H9 (cell line): ENCODE results near the gene MPP7. TPM values are rescaled to one million over a fixed set of nuclear protein-coding genes. Genes with fewer than 3 reads are reported as not detected.

Source experiments
- DNase-seq: peaks from one replicate; pipeline ENCODE4 v3.0.0-alpha.2; 2017
- H2AFZ ChIP-seq: one replicate; pipeline ENCODE4 v1.6.1; 2013; ENCODE audit warnings: mild to moderate bottlenecking, low read length, control low read depth, moderate library complexity
- H2AK5ac ChIP-seq: 2 replicates; pipeline ENCODE4 v1.6.1; 2013; ENCODE audit warnings: low read length, control low read depth, mixed read lengths; ENCODE audit not compliant: insufficient read length
- H2BK120ac ChIP-seq: one replicate; pipeline ENCODE4 v1.6.1; 2013; ENCODE audit warnings: low read depth, mild to moderate bottlenecking, low read length, control low read depth, inconsistent platforms; ENCODE audit not compliant: poor library complexity, severe bottlenecking
- H2BK12ac ChIP-seq: 2 replicates; pipeline ENCODE4 v1.6.1; 2013; ENCODE audit warnings: low read length, control low read depth, mixed read lengths, low read depth; ENCODE audit not compliant: insufficient read length
- H2BK15ac ChIP-seq: 2 replicates; pipeline ENCODE4 v1.6.1; 2013; ENCODE audit warnings: low read depth, low read length, control low read depth
- H2BK20ac ChIP-seq: one replicate; pipeline ENCODE4 v1.6.1; 2013; ENCODE audit warnings: low read depth, mild to moderate bottlenecking, low read length, control low read depth, inconsistent platforms; ENCODE audit not compliant: poor library complexity, severe bottlenecking
- H2BK5ac ChIP-seq: 2 replicates; pipeline ENCODE4 v1.6.1; 2013; ENCODE audit warnings: low read length, control low read depth, mixed read lengths; ENCODE audit not compliant: insufficient read length
- H3K14ac ChIP-seq: 2 replicates; pipeline ENCODE4 v1.6.1; 2013; ENCODE audit warnings: low read length, control low read depth; ENCODE audit not compliant: insufficient read depth
- H3K18ac ChIP-seq: 2 replicates; pipeline ENCODE4 v1.6.1; 2013; ENCODE audit warnings: low read depth, mild to moderate bottlenecking, mixed read lengths, low read length, control low read depth; ENCODE audit not compliant: insufficient read length
- H3K23ac ChIP-seq: 2 replicates; pipeline ENCODE4 v1.6.1; 2013; ENCODE audit warnings: low read length, control low read depth, mixed read lengths, low read depth; ENCODE audit not compliant: insufficient read length
- H3K23me2 ChIP-seq: 2 replicates; pipeline ENCODE4 v1.6.1; 2013; ENCODE audit warnings: low read depth, mild to moderate bottlenecking, mixed read lengths, low read length, control low read depth; ENCODE audit not compliant: insufficient read length, poor library complexity, severe bottlenecking
- H3K27ac ChIP-seq: 2 replicates; pipeline ENCODE4 v1.5.1; 2013; ENCODE audit warnings: low read length, control low read depth, mixed read lengths, low read depth; ENCODE audit not compliant: insufficient read length
- H3K27me3 ChIP-seq: 2 replicates; pipeline ENCODE4 v1.6.1; 2013; ENCODE audit warnings: low read length, control low read depth, inconsistent platforms; ENCODE audit not compliant: insufficient read depth
- H3K4ac ChIP-seq: 2 replicates; pipeline ENCODE4 v1.6.1; 2013; ENCODE audit warnings: low read depth, mild to moderate bottlenecking, control low read depth, inconsistent platforms, low read length, moderate library complexity
- H3K4me1 ChIP-seq: 2 replicates; pipeline ENCODE4 v1.6.1; 2013; ENCODE audit warnings: low read length, control low read depth, inconsistent platforms; ENCODE audit not compliant: insufficient read depth
- H3K4me2 ChIP-seq: 2 replicates; pipeline ENCODE4 v1.6.1; 2013; ENCODE audit warnings: low read length, control low read depth, mixed read lengths; ENCODE audit not compliant: insufficient read length, insufficient read depth
- H3K56ac ChIP-seq: 2 replicates; pipeline ENCODE4 v1.6.1; 2013; ENCODE audit warnings: low read depth, mild to moderate bottlenecking, mixed read lengths, low read length, control low read depth; ENCODE audit not compliant: insufficient read length
- H3K79me1 ChIP-seq: 2 replicates; pipeline ENCODE4 v1.6.1; 2013; ENCODE audit warnings: low read depth, mild to moderate bottlenecking, moderate library complexity, low read length, control low read depth, inconsistent platforms; ENCODE audit not compliant: insufficient read depth, poor library complexity, severe bottlenecking
- H3K79me2 ChIP-seq: 2 replicates; pipeline ENCODE4 v1.6.1; 2013; ENCODE audit warnings: low read length, control low read depth, inconsistent platforms; ENCODE audit not compliant: insufficient read depth
- H3K9ac ChIP-seq: 2 replicates; pipeline ENCODE4 v1.6.1; 2013; ENCODE audit warnings: low read length, control low read depth, mixed read lengths; ENCODE audit not compliant: insufficient read length; ENCODE audit errors: extremely low read depth
- H3K9me3 ChIP-seq: one replicate; pipeline ENCODE4 v1.6.1; 2013; ENCODE audit warnings: low read depth, low read length, inconsistent platforms; ENCODE audit not compliant: control insufficient read depth
- H3T11ph ChIP-seq: one replicate; pipeline ENCODE4 v1.6.1; 2013; ENCODE audit warnings: mild to moderate bottlenecking, low read length, control low read depth, inconsistent platforms
- H4K20me1 ChIP-seq: one replicate; pipeline ENCODE4 v1.6.1; 2013; ENCODE audit not compliant: control insufficient read depth, insufficient read length, insufficient read depth
- H4K5ac ChIP-seq: 2 replicates; pipeline ENCODE4 v1.6.1; 2013; ENCODE audit warnings: low read depth, mild to moderate bottlenecking, mixed read lengths, low read length, control low read depth; ENCODE audit not compliant: insufficient read length
- H4K8ac ChIP-seq: replicated peaks from 2 replicates; pipeline ENCODE4 v1.6.1; 2013; ENCODE audit warnings: low read length, control low read depth, mixed read lengths, low read depth; ENCODE audit not compliant: insufficient read length
- H4K91ac ChIP-seq: 2 replicates; pipeline ENCODE4 v1.6.1; 2013; ENCODE audit warnings: low read depth, mild to moderate bottlenecking, moderate library complexity, mixed read lengths, low read length, control low read depth; ENCODE audit not compliant: insufficient read length
- H3K27ac Mint-ChIP-seq, 3 experiments: 2 replicates in 2 of 3; 3 replicates in 1 of 3; pipeline ENCODE4 v1.8.0; 2020 to 2021; ENCODE audit warnings: mixed read lengths in 3 of 3, mild to moderate bottlenecking in 1 of 3, moderate library complexity in 1 of 3
- H3K27me3 Mint-ChIP-seq: 2 replicates; pipeline ENCODE4 v1.8.0; 2021; ENCODE audit warnings: low read depth, mild to moderate bottlenecking, moderate library complexity, mixed read lengths
- H3K36me3 Mint-ChIP-seq, 3 experiments: 2 replicates in 2 of 3; 3 replicates in 1 of 3; pipeline ENCODE4 v1.8.0; 2020 to 2021; ENCODE audit warnings: low read depth in 3 of 3, mixed read lengths in 3 of 3; ENCODE audit not compliant: insufficient read depth in 1 of 3
- H3K4me1 Mint-ChIP-seq, 2 experiments: 2 replicates each; pipeline ENCODE4 v1.8.0; 2020; ENCODE audit warnings: mixed read lengths in 2 of 2
- H3K4me3 Mint-ChIP-seq, 2 experiments: 2 replicates in 1 of 2; 3 replicates in 1 of 2; pipeline ENCODE4 v1.8.0; 2020 to 2021; ENCODE audit warnings: mild to moderate bottlenecking in 2 of 2, mixed read lengths in 2 of 2, moderate library complexity in 1 of 2
- H3K9me3 Mint-ChIP-seq, 2 experiments: 2 replicates in 1 of 2; 3 replicates in 1 of 2; pipeline ENCODE4 v1.8.0; 2020; ENCODE audit warnings: mild to moderate bottlenecking in 2 of 2, mixed read lengths in 2 of 2, moderate library complexity in 1 of 2
- CTCF ChIP-seq: fragments of 200-600 bp; sonication (generic); conservative IDR thresholded peaks from 3 replicates; pipeline ENCODE4 v1.8.0; 2021; ENCODE audit warnings: antibody characterized with exemption, mild to moderate bottlenecking
- WGBS: extraction: QIAGEN DNeasy Blood & Tissue Kit; methylation state at CpG from one replicate; pipeline ENCODE4 v1.1.7; 2013; ENCODE audit warnings: missing lambda C conversion rate, low lambda C conversion rate, mixed read lengths; ENCODE audit not compliant: insufficient read length; ENCODE audit errors: extremely low coverage; 5-methylcytosine and 5-hydroxymethylcytosine counted together
- total RNA-seq: library from RNA; stranded (reverse); gene quantifications from 2 replicates; pipeline ENCODE4 v1.2.1, GENCODE V29; 2021

MPP7 gene
- total RNA-seq, 1 experiment from 2014 or later: 6.9 TPM

GRCh38 chr10:28293236-28294168 is 9.4 kb downstream of the MPP7 start:
- H3K4me2 ChIP-seq: peak overlapping the region; percentile 82
- no peak overlapping the region for H3T11ph ChIP-seq
- H3K27ac ChIP-seq: no peak overlapping the region
- no peak overlapping the region for H3K4ac ChIP-seq
- Mint-ChIP-seq H3K4me3 (peak overlapping the region; percentile 8 to 35; a peak in 3 of 5 replicates), H3K36me3 (no peaks in the 10 kb centered on the region), H3K9me3 (no peaks in the 10 kb centered on the region), H3K4me1 (peaks cover 26 to 33% of the 10 kb centered on the region in 2 experiments), H3K27me3 (no peaks in the 10 kb centered on the region; the same call in 1 of the 2 replicates), H3K27ac (no peak overlapping the region; a peak in 4 of 7 replicates)
- no peak overlapping the region for H2BK120ac ChIP-seq
- H4K91ac ChIP-seq: no peak overlapping the region
- H3K79me2 ChIP-seq: no peaks in the 10 kb centered on the region
- no peaks in the 10 kb centered on the region for H3K4me1 ChIP-seq
- H3K79me1 ChIP-seq: no peaks in the 10 kb centered on the region
- no peak overlapping the region for H3K56ac ChIP-seq
- TF ChIP-seq CTCF: no peak
- no peaks in the 10 kb centered on the region for H4K20me1 ChIP-seq
- no peak overlapping the region for H2AFZ ChIP-seq
- no peaks in the 10 kb centered on the region for H3K27me3 ChIP-seq
- DNase-seq: peak; percentile 38
- no CpG with 5 or more reads among the region's 21 CpGs for WGBS
- no peak overlapping the region for H2BK12ac ChIP-seq
- H2BK5ac ChIP-seq: no peak overlapping the region
- H2BK15ac ChIP-seq: no peak overlapping the region
- H3K9ac ChIP-seq: no peak overlapping the region
- no peaks in the 10 kb centered on the region for H3K9me3 ChIP-seq
- no peaks in the 10 kb centered on the region for H3K23me2 ChIP-seq
- H3K18ac ChIP-seq: no peak overlapping the region
- H4K8ac ChIP-seq: no peak overlapping the region
- no peak overlapping the region for H3K14ac ChIP-seq
- no peak overlapping the region for H4K5ac ChIP-seq
- H2BK20ac ChIP-seq: no peak overlapping the region
- no peak overlapping the region for H3K23ac ChIP-seq
- no peak overlapping the region for H2AK5ac ChIP-seq
